ENCODE measurements around the gene B3GALT4. TPM values are rescaled to one million over a fixed set of nuclear protein-coding genes. Genes with fewer than 3 reads are reported as not detected.

Gene B3GALT4
- total RNA-seq = 2.3 and 4.2 TPM in 2 replicates

GRCh38 chr6:33276864-33277662 is at the start of gene B3GALT4:
B3GALT4 (plus strand) TSS chr6:33277123; CDS start chr6:33277420, 297 bp downstream.

DNA sequence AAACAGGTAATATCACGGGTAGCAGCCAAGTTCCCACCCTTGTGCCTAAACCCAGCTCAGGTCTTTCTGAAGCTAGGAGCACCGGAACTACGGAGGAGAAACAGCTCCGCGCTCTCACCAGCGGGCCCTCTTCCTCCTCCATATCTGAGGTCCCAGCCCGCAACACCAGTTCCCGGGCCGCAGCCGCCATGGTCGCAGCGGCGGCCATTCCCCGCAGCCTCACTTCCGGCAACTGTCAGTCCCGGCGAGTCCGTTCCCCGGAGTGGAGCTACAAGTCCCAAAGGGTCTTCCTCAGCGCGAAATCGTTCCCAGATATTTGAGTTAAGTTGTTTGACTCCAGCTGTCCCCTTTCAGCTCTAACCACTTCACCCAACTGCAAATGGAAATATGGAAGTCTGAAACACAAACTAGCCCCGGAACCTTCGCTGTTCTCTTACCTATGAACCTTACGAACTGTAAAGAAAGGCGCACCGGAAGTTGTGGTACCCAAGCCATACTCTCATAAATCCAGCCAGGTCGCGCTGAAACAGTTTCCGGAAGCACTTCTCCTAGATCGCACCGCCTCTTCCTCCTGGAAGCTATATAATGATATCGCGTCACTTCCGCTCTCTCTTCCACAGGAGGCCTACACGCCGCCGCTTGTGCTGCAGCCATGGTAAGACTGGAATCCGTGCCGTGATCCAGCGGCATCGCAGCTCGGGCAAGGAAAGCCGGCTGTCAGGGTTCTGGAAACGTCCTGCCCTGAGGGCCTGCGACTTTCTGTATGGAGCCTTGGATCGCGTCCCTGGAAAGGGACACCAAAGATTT is 5.3 kb upstream of the B3GALT4 start, which contains the start of the genes RPS18 and VPS52:
Gene RPS18, plus strand, starts transcription at position 608 of the 807 bp plus-strand sequence. Its CDS starts 45 bp downstream, at position 653.
Gene VPS52, minus strand, starts transcription at position 409 of the 807 bp plus-strand sequence. Its CDS starts 201 bp downstream, at position 208.

GRCh38 chr6:33288921-33289783 is 12.2 kb downstream of the B3GALT4 start, which contains the start of the genes PFDN6 and WDR46:
PFDN6 (plus strand) TSS chr6:33289601; CDS start chr6:33289857, 256 bp downstream.
WDR46 (minus strand) TSS chr6:33289239; CDS start chr6:33289170, 69 bp downstream.

DNA sequence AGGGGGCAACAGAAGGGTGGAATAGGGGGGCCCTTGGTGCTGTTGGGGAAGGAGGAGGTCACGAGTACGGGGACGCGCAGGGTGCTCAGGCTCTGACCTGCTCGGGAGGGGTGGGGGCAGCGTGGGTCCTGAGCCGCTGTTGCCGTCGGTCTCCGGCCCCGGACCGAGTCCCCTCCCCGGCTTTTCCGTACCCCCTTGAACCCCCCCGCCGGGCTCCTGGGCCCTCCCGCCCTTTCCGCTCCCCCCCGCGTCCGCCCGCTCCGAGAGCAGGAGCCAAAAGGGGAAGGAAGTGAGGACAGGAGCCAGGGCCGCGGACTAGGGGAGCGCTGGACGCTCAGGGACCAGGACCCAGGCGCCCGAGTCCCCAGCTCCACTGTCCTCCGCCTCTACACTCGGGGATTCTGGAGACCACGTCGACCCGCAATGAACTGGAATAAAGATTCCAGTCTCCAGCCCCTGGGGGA is 21.9 kb downstream of the B3GALT4 start, which contains the start of gene RGL2:
Gene RGL2, minus strand, starts transcription at position 170 of the 464 bp plus-strand sequence. CDS start 332 bp downstream, outside the sequence.

DNA sequence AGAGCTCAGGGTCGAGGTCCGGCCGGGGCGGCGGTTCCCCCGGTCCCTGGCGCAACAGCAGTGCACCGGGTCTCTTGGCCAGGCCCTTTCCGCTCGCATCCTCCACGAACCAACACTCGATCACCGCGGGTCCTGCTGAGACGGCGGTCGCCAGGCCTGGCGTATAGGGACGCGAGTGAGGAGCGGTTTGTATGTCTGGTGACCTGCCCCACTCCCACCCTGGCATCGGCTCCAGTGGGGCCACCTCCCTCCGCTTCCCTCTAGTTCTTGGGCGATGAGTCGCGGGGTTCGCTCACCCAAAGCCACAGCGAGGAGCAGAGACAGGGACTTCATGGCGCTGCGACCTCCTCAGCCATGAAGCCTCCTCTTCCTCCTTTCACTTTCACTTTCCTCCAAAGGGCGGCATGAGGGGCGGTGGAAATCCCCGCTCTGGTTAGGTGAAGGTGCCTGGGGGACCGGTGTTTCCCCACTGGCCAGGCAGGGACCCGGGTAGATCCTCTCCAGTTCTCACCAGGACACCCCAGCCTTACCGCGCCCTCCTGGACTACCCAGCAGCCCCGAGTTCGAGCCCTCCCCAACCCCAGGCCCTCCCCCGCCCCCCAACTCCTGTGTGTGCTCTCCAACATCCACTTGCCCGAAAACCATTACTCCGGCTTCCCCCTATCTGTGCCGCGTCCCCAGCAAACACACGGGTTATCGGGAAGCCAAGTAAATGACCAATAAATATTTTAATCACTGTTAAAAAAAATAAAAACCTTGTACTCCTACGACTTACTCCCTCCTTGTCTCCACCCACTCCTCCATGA is 37.0 kb downstream of the B3GALT4 start, which contains the start of gene TAPBP:
Gene TAPBP, minus strand, starts transcription at position 370 of the 806 bp plus-strand sequence. Its CDS starts 37 bp downstream, at position 333.

GRCh38 chr6:33317669-33318425 is 40.9 kb downstream of the B3GALT4 start, which contains the start of gene ZBTB22:
ZBTB22 (minus strand) TSS chr6:33317744; CDS start chr6:33316916, 828 bp downstream.

Other genes with a start within 250 kb of the B3GALT4 start
- gene HLA-DPA1, start 203.5 kb upstream of the B3GALT4 start, total RNA-seq = 0.30 TPM in 1 of 2 replicates, not detected in the other
- gene HLA-DPB1, start 201.1 kb upstream of the B3GALT4 start, total RNA-seq = 2.4 TPM in 1 of 2 replicates, not detected in the other
- 0.30 and 0.37 TPM in 2 replicates for gene COL11A2, start 84.7 kb upstream of the B3GALT4 start, total RNA-seq
- 22.9 and 27.8 TPM in 2 replicates for gene RXRB, start 76.5 kb upstream of the B3GALT4 start, total RNA-seq
- 162 and 171 TPM in 2 replicates for gene SLC39A7, start 76.3 kb upstream of the B3GALT4 start, total RNA-seq
- gene HSD17B8, start 72.5 kb upstream of the B3GALT4 start, total RNA-seq = 1.8 and 4.5 TPM in 2 replicates
- gene RING1, start 68.6 kb upstream of the B3GALT4 start, total RNA-seq = 23.8 and 26.4 TPM in 2 replicates
- gene VPS52, start 5.2 kb upstream of the B3GALT4 start, total RNA-seq = 32.4 and 33.9 TPM in 2 replicates
- 1,202 and 4,104 TPM in 2 replicates for gene RPS18, start 5.0 kb upstream of the B3GALT4 start, total RNA-seq
- 64.0 and 111 TPM in 2 replicates for gene WDR46, start 12.1 kb downstream of the B3GALT4 start, total RNA-seq
- 29.2 and 41.0 TPM in 2 replicates for gene PFDN6, start 12.5 kb downstream of the B3GALT4 start, total RNA-seq
- 18.7 and 30.7 TPM in 2 replicates for gene RGL2, start 21.8 kb downstream of the B3GALT4 start, total RNA-seq
- gene TAPBP, start 37.0 kb downstream of the B3GALT4 start, total RNA-seq = 69.8 and 119 TPM in 2 replicates
- 19.4 and 21.1 TPM in 2 replicates for gene ZBTB22, start 40.6 kb downstream of the B3GALT4 start, total RNA-seq
- 45.7 and 84.3 TPM in 2 replicates for gene DAXX, start 45.8 kb downstream of the B3GALT4 start, total RNA-seq
- 1.2 and 11.2 TPM in 2 replicates for gene KIFC1, start 114.7 kb downstream of the B3GALT4 start, total RNA-seq
- gene PHF1, start 133.9 kb downstream of the B3GALT4 start, total RNA-seq = 25.7 and 27.9 TPM in 2 replicates
- gene CUTA, start 141.0 kb downstream of the B3GALT4 start, total RNA-seq = 84.6 and 90.6 TPM in 2 replicates
- 3.9 and 10.1 TPM in 2 replicates for gene SYNGAP1, start 142.9 kb downstream of the B3GALT4 start, total RNA-seq
- gene ZBTB9, start 177.5 kb downstream of the B3GALT4 start, total RNA-seq = 3.9 and 8.0 TPM in 2 replicates